HG02970 (cell line): ENCODE data around the gene ZNF750.

ENCODE experiments used
- ATAC-seq: cut with Tn5 transposase; IDR thresholded peaks from one replicate; pipeline ENCODE4 v1.9.1; 2021; ENCODE audit warnings: mild to moderate bottlenecking, moderate library complexity, moderate number of reproducible peaks; ENCODE audit not compliant: unreplicated experiment, low FRiP score

Gene ZNF750

GRCh38 chr17:82873521-82873920 lies 33.7 kb upstream of the ZNF750 start:
- ATAC-seq: no peak

GRCh38 chr17:82872591-82873520 lies 33.0 kb upstream of the ZNF750 start:
- no peak for ATAC-seq

- no peak for ATAC-seq
Measured at GRCh38 chr17:82871776-82872561, 32.1 kb upstream of the ZNF750 start.

GRCh38 chr17:82871056-82871775 lies 31.4 kb upstream of the ZNF750 start:
- peak; percentile 56 for ATAC-seq

- no peak for ATAC-seq
Measured at GRCh38 chr17:82870541-82870940, 30.7 kb upstream of the ZNF750 start.

- ATAC-seq: no peak
Measured at GRCh38 chr17:82870091-82870491, 30.3 kb upstream of the ZNF750 start.

- no peak for ATAC-seq
Measured at GRCh38 chr17:82869536-82869935, 29.7 kb upstream of the ZNF750 start.

- no peak for ATAC-seq
Measured at GRCh38 chr17:82868715-82869131, 28.9 kb upstream of the ZNF750 start.

- no peak for ATAC-seq
Measured at GRCh38 chr17:82867763-82868325, 28.0 kb upstream of the ZNF750 start.

- ATAC-seq: no peak
Measured at GRCh38 chr17:82866590-82867191, 26.9 kb upstream of the ZNF750 start.

GRCh38 chr17:82865774-82866395 lies 26.1 kb upstream of the ZNF750 start:
- ATAC-seq: no peak

- no peak for ATAC-seq
Measured at GRCh38 chr17:82865274-82865673, 25.5 kb upstream of the ZNF750 start.

- ATAC-seq: no peak
Measured at GRCh38 chr17:82864713-82865248, 25.0 kb upstream of the ZNF750 start.

GRCh38 chr17:82863941-82864712 lies 24.3 kb upstream of the ZNF750 start:
- ATAC-seq: peak; percentile 72

- ATAC-seq: no peak
Measured at GRCh38 chr17:82863383-82863940, 23.6 kb upstream of the ZNF750 start.

GRCh38 chr17:82862737-82863382 lies 23.0 kb upstream of the ZNF750 start:
- no peak for ATAC-seq

- no peak for ATAC-seq
Measured at GRCh38 chr17:82862191-82862590, 22.4 kb upstream of the ZNF750 start.

GRCh38 chr17:82861393-82861775 lies 21.6 kb upstream of the ZNF750 start:
- ATAC-seq: no peak
